Measurements from ENCODE around the gene CAPZB. TPM values are rescaled to one million over a fixed set of nuclear protein-coding genes. Genes with fewer than 3 reads are reported as not detected.

The CAPZB gene
- polyA plus RNA-seq, 2 of the 4 experiments (the other 2 are of a cell fraction), result 133 to 296 TPM

- no peak for ATAC-seq
- TF ChIP-seq FOSL2 (IDR thresholded peaks at IDR 0.05) (no peak), FOSL2 (CRISPR knock-in tag; IDR thresholded peaks at IDR 0.05) (no peak), SREBF2 (IDR thresholded peaks at IDR 0.05) (no peak), RFX5 (IDR thresholded peaks at IDR 0.05) (no peak), EHMT2 (IDR thresholded peaks at IDR 0.05; ENCODE audit: low read depth) (no peak), HMGXB4 (CRISPR knock-in tag; IDR thresholded peaks at IDR 0.05; ENCODE audit: borderline replicate concordance) (no peak), CBX2 (IDR thresholded peaks at IDR 0.05; ENCODE audit: borderline replicate concordance, low read depth) (no peak), ESRRA (IDR thresholded peaks at IDR 0.05; ENCODE audit: borderline replicate concordance, low read length) (no peak), CHD4 (IDR thresholded peaks at IDR 0.05; ENCODE audit: borderline replicate concordance) (no peak), RAD21 (conservative IDR thresholded peaks at IDR 0.05 in 1 of 2, IDR thresholded peaks at IDR 0.05 in 1 of 2) (no peak), HOXB13 (CRISPR knock-in tag; IDR thresholded peaks at IDR 0.05; ENCODE audit: low read depth) (no peak), MAFK (IDR thresholded peaks at IDR 0.05; ENCODE audit: partially characterized antibody) (no peak), ZC3H11A (IDR thresholded peaks at IDR 0.05) (no peak), HOXB5 (CRISPR knock-in tag; IDR thresholded peaks at IDR 0.05) (no peak), NFE2L2 (conservative IDR thresholded peaks at IDR 0.05; ENCODE audit: low read length) (no peak), USF2 (IDR thresholded peaks at IDR 0.05) (no peak)
- no peak for FAIRE-seq
- Histone ChIP-seq H3K4me2 (no peak overlapping the region), H3K4me1 (no peaks in the 10 kb centered on the region), H3K27ac (no peak overlapping the region), H3K9me3 (no peaks in the 10 kb centered on the region), H3K4me3 (no peak overlapping the region)
- ChIA-PET CTCF (interaction anchor here (1.1 to 1.2 kb wide), 2 partner anchors 19 to 21 kb away, joined by 3 read pairs; no protein-coding TSS in a partner anchor), POLR2A (no interaction called here)
- WGBS (ENCODE audit: missing lambda C conversion rate), result 96% methylated on average over 12 of the region's 16 CpGs
- DNase-seq (ENCODE audit: low read depth in 1 of 2, low spot score in 1 of 2), result no peak
Measured at GRCh38 chr1:19369396-19370090, 115.8 kb downstream of the CAPZB start.

- Histone ChIP-seq H3K4me2 (no peak overlapping the region), H3K27ac (no peak overlapping the region), H3K4me3 (no peak overlapping the region), H3K9me3 (no peaks in the 10 kb centered on the region), H3K4me1 (no peaks in the 10 kb centered on the region)
- TF ChIP-seq POLR2A (IDR thresholded peaks at IDR 0.05; ENCODE audit: low read length), result no peak
- no peak for TF ChIP-seq E2F6 (IDR thresholded peaks at IDR 0.05; ENCODE audit: borderline replicate concordance, low read depth)
- TF ChIP-seq USF2 (IDR thresholded peaks at IDR 0.05), result no peak
- TF ChIP-seq RCOR1 (IDR thresholded peaks at IDR 0.05; ENCODE audit: low read depth, low read length), result no peak
- 77% methylated on average over 5 of the region's 5 CpGs for WGBS (ENCODE audit: missing lambda C conversion rate)
- ChIA-PET POLR2A (no interaction called here), CTCF (interaction anchor here (1.1 to 1.2 kb wide), 3 partner anchors 19 to 25 kb away, joined by 3 to 4 read pairs (median 3); no protein-coding TSS in a partner anchor)
- DNase-seq (ENCODE audit: low read depth in 1 of 2, low spot score in 1 of 2) (no peak), ATAC-seq (no peak; a peak in 1 of 6 replicates), FAIRE-seq (no peak)
Measured at GRCh38 chr1:19368964-19369363, 116.4 kb downstream of the CAPZB start.

- FAIRE-seq (no peak), DNase-seq (ENCODE audit: low read depth in 1 of 2, low spot score in 1 of 2) (no peak), ATAC-seq (no peak)
- H3K9me3 ChIP-seq, result no peaks in the 10 kb centered on the region
- no peaks in the 10 kb centered on the region for H3K4me1 ChIP-seq
- WGBS (ENCODE audit: missing lambda C conversion rate), result 90% methylated on average over 2 of the region's 5 CpGs
- H3K27ac ChIP-seq, result no peak overlapping the region
- no peak overlapping the region for H3K4me2 ChIP-seq
- ChIA-PET POLR2A (interaction anchor here (1.0 kb wide), 1 partner anchor 9 kb away, joined by 9 read pairs; no protein-coding TSS in a partner anchor), CTCF (interaction anchor here (0.9 to 1.2 kb wide), 3 partner anchors 23 to 26 kb away, joined by 3 to 4 read pairs (median 4); no protein-coding TSS in a partner anchor)
- no peak overlapping the region for H3K4me3 ChIP-seq
- TF ChIP-seq HEYL (CRISPR knock-in tag; IDR thresholded peaks at IDR 0.05) (no peak), POLR2AphosphoS2 (conservative IDR thresholded peaks at IDR 0.05; ENCODE audit: low read length) (no peak), EHMT2 (IDR thresholded peaks at IDR 0.05; ENCODE audit: low read depth) (no peak), HMGXB4 (CRISPR knock-in tag; IDR thresholded peaks at IDR 0.05; ENCODE audit: borderline replicate concordance) (no peak), JUNB (IDR thresholded peaks at IDR 0.05) (no peak), MAX (IDR thresholded peaks at IDR 0.05) (no peak)
Measured at GRCh38 chr1:19368050-19368449, 117.3 kb downstream of the CAPZB start.

Measured in A549 (cell line).